Mesenchymal stem cell (in vitro differentiated cells and primary cell): ENCODE results near the gene OPN1SW.

Experiments used
- DNase-seq: peaks from one replicate; pipeline ENCODE4 v3.0.0-alpha.2; 2013
- H2AFZ ChIP-seq: one replicate; pipeline ENCODE4 v1.6.1; 2013; ENCODE audit warnings: low read depth, mild to moderate bottlenecking, control low read depth, inconsistent platforms, low read length, moderate library complexity
- H2AK5ac ChIP-seq: 2 replicates; pipeline ENCODE4 v1.6.1; 2013; ENCODE audit warnings: low read length, moderate library complexity, mild to moderate bottlenecking, inconsistent platforms; ENCODE audit not compliant: severe bottlenecking
- H2BK120ac ChIP-seq: one replicate; pipeline ENCODE4 v1.6.1; 2013; ENCODE audit warnings: low read depth, mild to moderate bottlenecking, inconsistent platforms, low read length, moderate library complexity
- H2BK12ac ChIP-seq, 2 experiments: one replicate each; pipeline ENCODE4 v1.6.1; 2013; ENCODE audit warnings: inconsistent platforms in 2 of 2, low read length in 2 of 2, mild to moderate bottlenecking in 2 of 2, moderate library complexity in 2 of 2, control low read depth in 1 of 2
- H2BK15ac ChIP-seq: one replicate; pipeline ENCODE4 v1.6.1; 2013; ENCODE audit warnings: mild to moderate bottlenecking, low read depth, inconsistent platforms; ENCODE audit not compliant: poor library complexity, severe bottlenecking
- H2BK5ac ChIP-seq: 2 replicates; pipeline ENCODE4 v1.6.1; 2013; ENCODE audit warnings: low read depth, mild to moderate bottlenecking, low read length, control low read depth, inconsistent platforms; ENCODE audit not compliant: poor library complexity, severe bottlenecking
- H3K14ac ChIP-seq, 2 experiments: one replicate each; pipeline ENCODE4 v1.6.1; 2013; ENCODE audit warnings: inconsistent platforms in 2 of 2, low read length in 2 of 2, control low read depth in 1 of 2, mild to moderate bottlenecking in 1 of 2, moderate library complexity in 1 of 2
- H3K18ac ChIP-seq, 2 experiments: one replicate each; pipeline ENCODE4 v1.6.1; 2013; ENCODE audit warnings: inconsistent platforms in 2 of 2, low read length in 2 of 2, control low read depth in 1 of 2, low read depth in 1 of 2, mild to moderate bottlenecking in 1 of 2
- H3K23ac ChIP-seq, 2 experiments: one replicate each; pipeline ENCODE4 v1.6.1; 2013; ENCODE audit warnings: inconsistent platforms in 2 of 2, low read length in 2 of 2, mild to moderate bottlenecking in 2 of 2, moderate library complexity in 2 of 2, control low read depth in 1 of 2
- H3K27ac ChIP-seq: 2 replicates; pipeline ENCODE4 v1.5.1; 2013; ENCODE audit warnings: mild to moderate bottlenecking, moderate library complexity, low read length, control low read depth, inconsistent platforms; ENCODE audit not compliant: poor library complexity, severe bottlenecking
- H3K27me3 ChIP-seq, 2 experiments: 2 replicates each; pipeline versions ENCODE4 v1.6.1 to v1.7.0; 2013; ENCODE audit warnings: low read length in 2 of 2, mild to moderate bottlenecking in 2 of 2, moderate library complexity in 2 of 2, control low read depth in 1 of 2, inconsistent platforms in 1 of 2; ENCODE audit not compliant: control insufficient read depth in 1 of 2, insufficient read depth in 1 of 2
- H3K36me3 ChIP-seq, 2 experiments: 2 replicates each; pipeline versions ENCODE4 v1.6.1 to v1.7.0; 2013; ENCODE audit warnings: low read length in 2 of 2, control low read depth in 1 of 2, inconsistent platforms in 1 of 2, low read depth in 1 of 2, mild to moderate bottlenecking in 1 of 2; ENCODE audit not compliant: insufficient read depth in 2 of 2, control insufficient read depth in 1 of 2
- H3K4ac ChIP-seq, 2 experiments: one replicate each; pipeline ENCODE4 v1.6.1; 2013; ENCODE audit warnings: inconsistent platforms in 2 of 2, low read length in 2 of 2, mild to moderate bottlenecking in 2 of 2, moderate library complexity in 2 of 2, control low read depth in 1 of 2, low read depth in 1 of 2
- H3K4me1 ChIP-seq: 2 replicates; pipeline ENCODE4 v1.6.1; 2013; ENCODE audit warnings: low read depth, low read length, control low read depth; ENCODE audit not compliant: control insufficient read depth, insufficient read depth
- H3K4me2 ChIP-seq: 2 replicates; pipeline ENCODE4 v1.6.1; 2013; ENCODE audit warnings: low read length, mild to moderate bottlenecking, inconsistent platforms; ENCODE audit not compliant: poor library complexity, severe bottlenecking
- H3K4me3 ChIP-seq, 2 experiments: 2 replicates each; pipeline versions ENCODE4 v1.5.1 to v1.7.0; 2013; ENCODE audit warnings: low read length in 2 of 2, mild to moderate bottlenecking in 2 of 2, control low read depth in 1 of 2, low read depth in 1 of 2; ENCODE audit not compliant: insufficient read depth in 1 of 2
- H3K79me1 ChIP-seq: replicated peaks from 2 replicates; pipeline ENCODE4 v1.6.1; 2013; ENCODE audit warnings: mild to moderate bottlenecking, control low read depth, low read length, inconsistent platforms; ENCODE audit not compliant: poor library complexity, severe bottlenecking
- H3K9ac ChIP-seq: 2 replicates; pipeline ENCODE4 v1.7.0; 2013; ENCODE audit warnings: mild to moderate bottlenecking, low read length, moderate library complexity
- H3K9me3 ChIP-seq: 2 replicates; pipeline ENCODE4 v1.7.0; 2013; ENCODE audit warnings: mild to moderate bottlenecking, low read length; ENCODE audit not compliant: control insufficient read depth
- H4K8ac ChIP-seq: one replicate; pipeline ENCODE4 v1.6.1; 2013; ENCODE audit warnings: inconsistent platforms, mild to moderate bottlenecking, low read length, moderate library complexity
- H4K91ac ChIP-seq: one replicate; pipeline ENCODE4 v1.6.1; 2013; ENCODE audit warnings: mild to moderate bottlenecking, low read length, inconsistent platforms
- WGBS: methylation state at CpG from one replicate; pipeline ENCODE4 v1.1.7; 2013; ENCODE audit warnings: mixed read lengths; 5-methylcytosine and 5-hydroxymethylcytosine counted together

Gene OPN1SW

GRCh38 chr7:128738570-128739047, 37.0 kb downstream of the OPN1SW start:
- Histone ChIP-seq H2BK120ac (peak overlapping the region; percentile 84), H3K4me3 (peak overlapping the region; percentile 56 to 97), H2AK5ac (peak overlapping the region; percentile 26), H3K23ac (no peak overlapping the region), H2BK12ac (peak overlapping the region in 1 of 2 experiments; percentile 15), H3K4me1 (peaks cover 1% of the 10 kb centered on the region), H2BK5ac (peak overlapping the region; percentile 10), H3K27ac (peak overlapping the region; percentile 79), H4K91ac (peak overlapping the region; percentile 57), H3K27me3 (peaks cover 0 to 2% of the 10 kb centered on the region in 2 experiments), H3K36me3 (peaks cover 2% of the 10 kb centered on the region in 2 experiments), H2BK15ac (peak overlapping the region; percentile 86), H3K9me3 (no peaks in the 10 kb centered on the region), H3K14ac (no peak overlapping the region), H4K8ac (peak overlapping the region; percentile 77), H2AFZ (no peak overlapping the region), H3K18ac (peak overlapping the region; percentile 77 to 89), H3K79me1 (no peaks in the 10 kb centered on the region), H3K4ac (peak overlapping the region; percentile 67 to 88), H3K4me2 (peak overlapping the region; percentile 90), H3K9ac (peak overlapping the region; percentile 99)
- DNase-seq: no peak
- WGBS: 8% methylated on average over 8 of the region's 8 CpGs

- Histone ChIP-seq H3K4me1 (no peaks in the 10 kb centered on the region), H3K4me2 (no peak overlapping the region), H3K27ac (peak overlapping the region; percentile 79), H3K79me1 (no peaks in the 10 kb centered on the region), H3K18ac (no peak overlapping the region), H3K27me3 (peaks cover 0 to 8% of the 10 kb centered on the region in 2 experiments), H3K9me3 (no peaks in the 10 kb centered on the region), H3K36me3 (no peaks in the 10 kb centered on the region), H3K4me3 (peak overlapping the region in 1 of 2 experiments; percentile 97), H3K23ac (no peak overlapping the region), H2BK5ac (no peak overlapping the region), H4K91ac (no peak overlapping the region), H2AK5ac (no peak overlapping the region), H3K4ac (no peak overlapping the region), H4K8ac (no peak overlapping the region), H2AFZ (no peak overlapping the region), H2BK120ac (no peak overlapping the region), H2BK12ac (no peak overlapping the region), H3K14ac (no peak overlapping the region), H3K9ac (peak overlapping the region; percentile 99), H2BK15ac (no peak overlapping the region)
- WGBS: 0% methylated on average over 1 of the region's 1 CpG
- DNase-seq: peak; percentile 89
Measured at GRCh38 chr7:128737867-128738385, 37.7 kb downstream of the OPN1SW start.

- Histone ChIP-seq H3K79me1 (no peaks in the 10 kb centered on the region), H3K14ac (no peak overlapping the region), H3K23ac (no peak overlapping the region), H2BK12ac (peak overlapping the region; percentile 61 to 82), H3K27ac (peak overlapping the region; percentile 10), H2BK5ac (no peak overlapping the region), H3K4me1 (no peaks in the 10 kb centered on the region), H2AFZ (no peak overlapping the region), H3K4ac (peak overlapping the region in 1 of 2 experiments; percentile 48), H3K9me3 (no peaks in the 10 kb centered on the region), H3K4me3 (no peak overlapping the region), H2AK5ac (peak overlapping the region; percentile 81), H3K36me3 (no peaks in the 10 kb centered on the region), H4K8ac (peak overlapping the region; percentile 84), H3K18ac (no peak overlapping the region), H2BK120ac (no peak overlapping the region), H3K9ac (peak overlapping the region; percentile 99), H2BK15ac (no peak overlapping the region), H4K91ac (no peak overlapping the region), H3K27me3 (peaks cover 0 to 11% of the 10 kb centered on the region in 2 experiments), H3K4me2 (no peak overlapping the region)
- 76% methylated on average over 4 of the region's 4 CpGs for WGBS
- DNase-seq: no peak
Measured at GRCh38 chr7:128737441-128737840, 38.2 kb downstream of the OPN1SW start.

GRCh38 chr7:128735436-128735835, 40.2 kb downstream of the OPN1SW start:
- Histone ChIP-seq H4K91ac (no peak overlapping the region), H3K9me3 (no peaks in the 10 kb centered on the region), H3K14ac (no peak overlapping the region), H3K4me3 (no peak overlapping the region), H2BK15ac (no peak overlapping the region), H3K4ac (no peak overlapping the region), H2BK5ac (no peak overlapping the region), H3K4me1 (no peaks in the 10 kb centered on the region), H3K27me3 (peaks cover 0 to 11% of the 10 kb centered on the region in 2 experiments), H4K8ac (no peak overlapping the region), H3K79me1 (no peaks in the 10 kb centered on the region), H2BK120ac (no peak overlapping the region), H2BK12ac (no peak overlapping the region), H3K36me3 (no peaks in the 10 kb centered on the region), H3K23ac (no peak overlapping the region), H3K18ac (no peak overlapping the region), H2AK5ac (no peak overlapping the region), H3K27ac (no peak overlapping the region), H3K9ac (no peak overlapping the region), H3K4me2 (no peak overlapping the region), H2AFZ (no peak overlapping the region)
- WGBS: 95% methylated on average over 5 of the region's 5 CpGs
- DNase-seq: no peak
